Transverse colon (tissue), 3 donors: Measurements from ENCODE around the gene RTRAF.

Source experiments
- POLR2A ChIP-seq: fragments of 450-650 bp; IDR thresholded peaks from one replicate; pipeline ENCODE4 v1.6.1; 2016; ENCODE audit warnings: antibody characterized with exemption, mild to moderate bottlenecking, moderate library complexity
- TF ChIP-seq, protein P1 (sequence below), 5 experiments: fragments of 200-600 bp in 3 of 5; fragments of 450-650 bp in 2 of 5; sonication (generic) in 3 of 5; IDR thresholded peaks; 1 replicate in 2 of 5; 2 replicates in 3 of 5; pipeline ENCODE4 v1.5.1; 2016 to 2017; ENCODE audit warnings: antibody characterized with exemption in 5 of 5, inconsistent platforms in 3 of 5, mild to moderate bottlenecking in 2 of 5, moderate library complexity in 1 of 5

DNA sequence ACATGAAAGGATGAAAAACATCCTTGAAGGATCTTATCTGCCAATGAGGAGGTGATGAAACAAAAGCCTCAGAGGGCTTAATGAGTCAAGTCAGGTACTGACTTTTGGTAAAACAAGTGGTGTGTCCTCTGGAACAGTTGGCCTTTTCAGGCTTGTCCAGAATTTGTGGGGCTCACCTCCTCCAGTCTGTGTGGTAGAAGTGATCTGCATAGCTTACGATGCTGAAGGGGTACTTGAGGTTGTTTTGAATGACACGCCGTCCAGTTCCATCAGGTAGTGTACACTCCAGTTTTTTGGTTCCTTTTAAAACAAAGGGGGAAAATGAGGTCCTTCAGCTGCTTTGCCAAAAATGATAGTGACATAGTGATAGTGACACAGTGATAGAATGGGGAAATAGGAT lies 17.0 kb downstream of the RTRAF start:
- TF ChIP-seq, protein P1, sequence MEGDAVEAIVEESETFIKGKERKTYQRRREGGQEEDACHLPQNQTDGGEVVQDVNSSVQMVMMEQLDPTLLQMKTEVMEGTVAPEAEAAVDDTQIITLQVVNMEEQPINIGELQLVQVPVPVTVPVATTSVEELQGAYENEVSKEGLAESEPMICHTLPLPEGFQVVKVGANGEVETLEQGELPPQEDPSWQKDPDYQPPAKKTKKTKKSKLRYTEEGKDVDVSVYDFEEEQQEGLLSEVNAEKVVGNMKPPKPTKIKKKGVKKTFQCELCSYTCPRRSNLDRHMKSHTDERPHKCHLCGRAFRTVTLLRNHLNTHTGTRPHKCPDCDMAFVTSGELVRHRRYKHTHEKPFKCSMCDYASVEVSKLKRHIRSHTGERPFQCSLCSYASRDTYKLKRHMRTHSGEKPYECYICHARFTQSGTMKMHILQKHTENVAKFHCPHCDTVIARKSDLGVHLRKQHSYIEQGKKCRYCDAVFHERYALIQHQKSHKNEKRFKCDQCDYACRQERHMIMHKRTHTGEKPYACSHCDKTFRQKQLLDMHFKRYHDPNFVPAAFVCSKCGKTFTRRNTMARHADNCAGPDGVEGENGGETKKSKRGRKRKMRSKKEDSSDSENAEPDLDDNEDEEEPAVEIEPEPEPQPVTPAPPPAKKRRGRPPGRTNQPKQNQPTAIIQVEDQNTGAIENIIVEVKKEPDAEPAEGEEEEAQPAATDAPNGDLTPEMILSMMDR (IDR thresholded peaks at IDR 0.05): no peak
- TF ChIP-seq POLR2A: no peak
